GM18519 (cell line): Measurements from ENCODE around the gene NALCN.

Experiments used
- ATAC-seq: cut with Tn5 transposase; IDR thresholded peaks from one replicate; pipeline ENCODE4 v1.9.1; 2021; ENCODE audit warnings: mild to moderate bottlenecking, moderate library complexity; ENCODE audit not compliant: unreplicated experiment, low FRiP score

The NALCN gene

GRCh38 chr13:101416181-101417042, at the start of gene NALCN:
Gene NALCN (minus strand): TSS chr13:101416508. CDS start chr13:101399126, 17,382 bp downstream.
- ATAC-seq, result no peak

GRCh38 chr13:101465877-101466276, 49.6 kb upstream of the NALCN start:
- no peak for ATAC-seq

DNA sequence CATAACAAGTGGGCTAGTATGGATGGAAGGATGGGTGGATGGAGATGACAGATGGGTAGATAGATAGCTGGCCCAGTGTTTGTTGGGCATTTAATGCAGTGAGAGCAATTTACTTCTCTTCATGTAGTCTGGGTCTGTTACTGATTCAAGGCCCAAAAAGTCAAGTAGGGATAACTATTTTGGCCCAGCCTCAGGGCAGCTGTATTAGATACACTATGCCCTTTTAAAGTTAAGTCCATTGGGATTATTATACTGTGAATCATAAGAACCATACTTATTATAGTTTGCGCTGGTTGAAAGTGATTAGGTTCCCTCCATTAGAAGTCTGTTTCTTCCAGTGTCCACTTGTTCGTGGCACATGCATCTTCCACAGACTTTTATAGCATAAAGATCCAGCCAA, 40.9 kb upstream of the NALCN start:
- ATAC-seq, result no peak

GRCh38 chr13:101455863-101456262, 39.6 kb upstream of the NALCN start:
- ATAC-seq, result no peak

DNA sequence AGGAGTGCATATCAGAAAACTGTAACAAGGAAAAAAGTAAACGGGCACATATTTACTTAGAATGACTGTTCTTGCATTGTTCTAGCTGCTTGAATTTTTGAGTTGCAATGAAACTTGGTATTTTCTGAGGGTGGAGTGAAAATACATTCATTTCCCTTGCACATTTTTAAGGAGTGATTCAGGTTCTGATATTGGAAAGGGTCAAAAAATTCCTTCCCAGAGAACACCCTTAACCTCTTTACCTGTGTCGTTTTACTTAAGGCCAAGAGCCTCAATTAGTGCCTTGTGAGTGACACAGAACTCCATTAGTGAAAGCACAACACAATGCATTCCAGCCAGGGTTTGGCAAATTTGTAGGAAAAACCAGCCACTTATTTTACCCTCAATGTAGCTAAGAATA, 38.5 kb upstream of the NALCN start:
- no peak for ATAC-seq

DNA sequence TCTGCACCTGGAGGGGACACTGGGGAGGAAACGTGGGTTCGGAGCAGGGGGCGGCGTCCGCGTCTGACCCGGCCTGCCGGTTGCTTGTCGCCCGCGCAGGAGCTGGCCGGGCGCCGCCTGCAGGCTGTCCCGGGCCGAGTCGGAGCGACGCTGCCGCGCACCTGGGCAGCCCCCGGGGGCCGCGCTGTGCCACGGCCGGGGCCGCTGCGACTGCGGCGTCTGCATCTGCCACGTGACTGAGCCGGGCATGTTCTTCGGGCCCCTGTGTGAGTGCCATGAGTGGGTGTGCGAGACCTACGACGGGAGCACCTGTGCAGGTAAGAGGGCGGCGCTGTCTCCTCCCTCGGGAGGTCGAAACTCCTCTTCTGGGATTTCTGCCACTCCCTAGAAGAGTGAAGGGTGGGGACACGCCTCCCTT, 37.5 kb upstream of the NALCN start:
- ATAC-seq, result no peak

- ATAC-seq, result peak; percentile 92
These were observed 36.5 kb upstream of the NALCN start, which contains the start of gene ITGBL1 for GRCh38 chr13:101452519-101453485. Gene ITGBL1 (plus strand): TSS chr13:101452675. CDS start chr13:101452834, 159 bp downstream.

GRCh38 chr13:101451641-101452040, 35.3 kb upstream of the NALCN start:
- ATAC-seq, result no peak

DNA sequence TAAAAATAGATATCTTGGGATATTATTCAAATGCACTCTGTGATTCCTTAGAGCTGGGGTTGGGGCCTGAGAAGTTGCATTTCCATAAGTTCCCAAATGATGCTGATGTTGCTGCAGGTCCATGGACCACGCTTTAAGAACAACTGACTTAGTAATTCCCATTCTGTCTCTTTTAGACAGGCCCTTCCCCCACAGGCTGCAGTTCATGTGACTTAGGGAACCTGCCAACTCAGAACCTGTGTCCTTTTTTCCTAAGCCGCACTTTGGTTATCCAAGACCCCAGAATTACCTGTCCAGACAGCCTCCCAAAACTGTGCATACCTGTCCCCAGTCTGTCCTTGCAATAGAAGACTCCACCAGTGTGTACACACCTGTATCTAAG, 34.4 kb upstream of the NALCN start:
- ATAC-seq, result no peak

DNA sequence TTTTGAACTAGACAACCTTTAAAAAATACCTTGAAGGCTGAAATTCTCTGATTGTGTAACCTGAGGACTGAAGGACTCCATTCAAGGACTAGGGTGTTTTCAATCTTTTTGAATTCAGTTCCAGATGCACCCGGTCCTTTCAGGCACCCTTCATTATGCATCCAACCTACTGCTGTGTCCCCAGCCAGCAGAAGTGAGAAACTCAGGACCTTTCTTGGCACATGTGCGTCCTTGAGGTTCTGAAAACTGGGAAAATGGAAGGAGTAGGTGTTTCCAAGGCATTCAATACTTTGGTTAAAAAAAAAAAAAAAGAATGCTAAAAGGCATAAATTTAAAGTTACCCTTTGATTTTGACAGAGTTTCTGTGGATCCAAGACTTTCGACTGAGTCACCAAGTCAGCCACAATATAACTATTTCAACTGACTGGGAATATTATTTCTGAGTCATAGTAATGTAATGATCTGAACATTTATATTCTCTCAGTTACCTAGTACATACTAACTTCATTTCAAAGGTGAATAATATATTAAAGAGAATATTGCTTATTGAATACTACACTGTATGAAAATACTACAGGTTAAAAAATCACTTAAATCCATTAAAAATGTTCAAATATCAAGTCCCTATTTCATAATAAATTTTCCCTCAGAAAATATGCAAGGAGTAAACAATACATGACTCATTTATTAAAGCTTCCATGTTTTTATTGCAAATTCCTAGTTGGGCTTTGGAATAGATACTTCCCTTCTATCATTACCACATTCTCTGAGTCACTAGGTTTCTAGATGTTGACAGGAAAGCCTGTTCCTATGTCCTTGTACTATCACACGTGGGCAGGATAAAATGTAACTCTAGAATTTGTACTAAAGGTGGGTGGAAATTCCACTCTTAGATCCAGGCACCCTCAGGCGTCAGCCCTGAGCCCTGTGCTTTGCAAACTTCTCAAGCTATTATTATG, 33.8 kb upstream of the NALCN start:
- ATAC-seq, result no peak

- ATAC-seq, result no peak
These were observed 31.5 kb upstream of the NALCN start for GRCh38 chr13:101447852-101448251.

DNA sequence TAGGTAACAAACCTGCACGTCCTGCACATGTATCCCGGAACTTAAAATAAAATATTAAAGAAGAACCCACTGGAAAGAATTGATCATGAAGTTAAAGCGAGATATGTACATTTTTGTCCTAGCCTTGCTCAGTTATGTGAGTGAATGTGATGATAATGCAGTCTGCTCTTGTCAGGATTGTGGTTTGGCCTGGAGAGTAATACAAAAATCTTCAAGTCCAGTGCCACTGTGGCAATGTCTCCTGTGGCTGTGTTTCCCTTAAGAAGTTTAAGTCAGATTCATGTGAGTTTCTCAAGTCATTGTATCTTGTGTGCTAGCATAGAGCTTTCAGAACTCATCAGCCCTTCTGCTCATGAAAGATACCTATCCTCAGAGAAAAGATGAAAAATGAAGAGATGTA, 18.2 kb upstream of the NALCN start:
- no peak for ATAC-seq

- no peak for ATAC-seq
These were observed 17.6 kb upstream of the NALCN start for GRCh38 chr13:101433895-101434294.

DNA sequence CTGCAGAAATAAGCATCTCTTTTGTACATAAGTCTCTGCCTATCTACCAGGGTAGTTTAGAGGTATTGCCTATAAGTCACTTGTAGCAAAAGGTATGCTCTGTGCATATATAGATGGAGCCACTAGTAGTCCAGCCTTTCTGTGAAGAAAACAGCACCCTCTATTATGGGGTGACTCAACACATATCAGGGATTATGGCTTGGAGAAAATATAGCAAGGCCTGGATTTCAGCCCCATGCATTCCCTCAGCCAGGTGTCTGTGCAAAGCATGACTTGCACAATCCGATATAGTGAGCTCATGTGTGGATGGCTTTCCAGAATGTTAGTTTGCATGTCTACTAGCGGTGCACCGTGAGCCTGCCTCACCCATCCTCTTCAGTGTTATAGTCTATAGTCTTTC, 13.4 kb upstream of the NALCN start:
- ATAC-seq, result no peak

GRCh38 chr13:101425623-101426022, 9.3 kb upstream of the NALCN start:
- no peak for ATAC-seq

GRCh38 chr13:101425156-101425471, 8.8 kb upstream of the NALCN start:
- no peak for ATAC-seq

DNA sequence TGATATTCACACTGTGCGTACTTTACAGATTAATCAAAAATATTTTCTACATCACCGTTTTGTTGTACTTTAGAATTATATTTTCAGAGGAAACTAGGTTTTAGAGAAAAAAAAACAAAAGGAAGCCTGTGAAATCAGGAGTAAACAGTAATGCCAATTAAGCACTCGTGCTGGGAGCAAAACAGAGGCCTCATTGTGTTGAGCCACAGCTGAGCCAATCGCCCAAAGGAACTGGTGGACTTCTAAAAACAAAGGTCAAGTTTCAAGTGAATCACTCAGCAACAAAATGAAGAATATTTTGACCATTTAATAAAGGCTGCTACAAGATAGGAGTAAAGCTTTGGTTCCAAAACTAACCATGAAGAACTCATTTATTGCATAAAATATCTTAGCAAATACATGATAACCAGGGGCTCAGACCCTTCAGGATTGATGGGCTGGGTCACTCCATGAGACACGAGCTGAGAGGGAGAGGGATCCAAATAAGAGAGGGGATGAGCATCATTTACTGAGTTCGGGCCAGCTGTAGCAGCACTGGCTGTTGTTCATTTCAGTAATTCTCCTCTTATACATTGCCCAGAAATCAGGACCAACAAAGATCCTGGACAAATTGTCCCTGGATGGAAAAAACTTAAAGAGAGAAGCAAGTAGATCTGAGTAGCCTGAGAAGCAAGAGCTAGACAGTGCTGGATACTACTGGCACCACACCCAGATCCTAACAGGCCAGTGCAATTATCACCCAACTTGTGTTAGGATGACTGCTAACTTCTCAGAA, 8.3 kb upstream of the NALCN start:
- ATAC-seq, result no peak

DNA sequence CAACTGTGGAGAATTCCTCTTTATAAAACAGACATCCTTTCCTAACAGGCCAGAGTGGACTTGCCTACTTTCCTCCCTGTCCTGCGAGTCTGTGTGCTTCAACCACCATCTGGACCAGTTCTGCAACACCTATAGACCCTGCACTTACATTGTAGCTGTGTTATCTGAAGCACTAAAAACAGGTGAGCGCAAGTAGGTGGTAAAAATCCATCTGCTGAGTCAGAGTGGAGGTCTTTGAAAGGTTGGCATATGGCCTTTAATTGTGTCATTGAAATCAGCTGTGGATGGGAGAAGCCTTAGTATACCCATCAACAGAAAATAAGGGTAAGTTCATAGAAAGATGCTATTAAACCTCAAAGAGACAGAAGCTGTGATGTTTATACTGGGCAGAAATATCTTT, 7.6 kb upstream of the NALCN start:
- no peak for ATAC-seq

DNA sequence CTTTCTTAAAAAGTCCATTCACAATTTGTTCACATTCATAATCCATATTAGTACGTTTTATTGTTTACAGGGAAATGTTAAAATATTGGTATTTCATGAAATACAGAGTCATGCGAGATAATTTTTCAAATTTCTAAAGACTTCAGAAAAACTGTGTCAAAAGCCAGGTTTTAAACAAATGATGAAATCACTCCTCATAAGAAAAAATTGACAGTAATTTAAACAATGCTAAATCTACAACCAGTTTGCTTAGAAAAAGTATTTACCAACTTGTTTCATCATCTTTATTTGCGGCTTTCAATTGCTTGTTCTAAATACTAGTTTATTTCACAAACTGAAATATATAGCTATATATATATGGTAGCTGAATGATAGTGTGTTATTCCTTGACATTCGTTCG, 1.2 kb upstream of the NALCN start:
- no peak for ATAC-seq

DNA sequence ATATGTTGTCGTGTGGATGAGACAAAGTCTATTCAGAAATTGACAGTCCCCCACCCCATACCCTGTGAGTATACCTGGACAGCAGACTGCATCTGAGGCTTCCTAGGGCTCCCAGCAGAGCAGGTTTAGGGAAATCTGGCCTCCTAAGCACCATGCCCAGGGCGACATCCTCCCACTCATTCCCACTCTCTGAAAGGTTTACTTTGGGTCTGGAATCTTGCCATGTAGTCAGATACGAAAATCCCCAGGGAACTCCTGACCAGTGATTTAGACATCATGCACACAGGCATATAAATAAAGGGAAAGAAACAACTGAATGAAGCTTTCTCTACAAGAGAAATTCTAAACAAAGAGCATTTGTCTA, 717 bp upstream of the NALCN start:
- no peak for ATAC-seq
